HepG2 (cell line): ENCODE results near the gene ZNF771. TPM values are rescaled to one million over a fixed set of nuclear protein-coding genes. Genes with fewer than 3 reads are reported as not detected.

Experiments used
- AHDC1 ChIP-seq: sonication (generic); formaldehyde crosslinking; IDR thresholded peaks from 2 replicates; pipeline ENCODE4 v1.5.1; 2020; ENCODE audit warnings: mild to moderate bottlenecking, missing genetic modification reagents, borderline replicate concordance
- ATF2 ChIP-seq: sonication (generic); formaldehyde crosslinking; IDR thresholded peaks from 2 replicates; pipeline ENCODE4 v1.4.0; 2020; ENCODE audit warnings: missing genetic modification reagents
- CENPBD1 ChIP-seq: sonication (generic); formaldehyde crosslinking; IDR thresholded peaks from 2 replicates; pipeline ENCODE4 v1.8.0; 2022; ENCODE audit warnings: missing genetic modification reagents, low read depth, mild to moderate bottlenecking, borderline replicate concordance
- FOXJ3 ChIP-seq: sonication (generic); formaldehyde crosslinking; IDR thresholded peaks from 2 replicates; pipeline ENCODE4 v1.4.0; 2020; ENCODE audit warnings: missing genetic modification reagents, mild to moderate bottlenecking, borderline replicate concordance
- KLF12 ChIP-seq: sonication (generic); formaldehyde crosslinking; IDR thresholded peaks from 2 replicates; pipeline ENCODE4 v1.4.0; 2020; ENCODE audit warnings: missing genetic modification reagents, borderline replicate concordance
- MAFF ChIP-seq: IDR thresholded peaks from 2 replicates; pipeline ENCODE4 v1.6.1; 2011; ENCODE audit warnings: low read depth, low read length, improper control_type of control experiment
- MIER3 ChIP-seq: IDR thresholded peaks from 2 replicates; pipeline ENCODE4 v1.6.1; 2016; ENCODE audit warnings: missing compliant biosample characterization, borderline replicate concordance
- MIXL1 ChIP-seq: IDR thresholded peaks from 2 replicates; pipeline ENCODE4 v1.6.1; 2016
- NR3C1 ChIP-seq: sonication (generic); formaldehyde crosslinking; IDR thresholded peaks from 2 replicates; pipeline ENCODE4 v1.4.0; 2020; ENCODE audit warnings: missing genetic modification reagents
- PAWR ChIP-seq: sonication (generic); formaldehyde crosslinking; IDR thresholded peaks from 2 replicates; pipeline ENCODE4 v1.4.0; 2020; ENCODE audit warnings: missing genetic modification reagents, mild to moderate bottlenecking, borderline replicate concordance
- SETDB1 ChIP-seq: sonication (generic); formaldehyde crosslinking; IDR thresholded peaks from 2 replicates; pipeline ENCODE4 v1.5.1; 2020; ENCODE audit warnings: missing genetic modification reagents, mild to moderate bottlenecking, borderline replicate concordance
- SP5 ChIP-seq: IDR thresholded peaks from 2 replicates; pipeline ENCODE4 v1.6.1; 2016; ENCODE audit warnings: low read depth, borderline replicate concordance
- STAT5B ChIP-seq: sonication (generic); formaldehyde crosslinking; IDR thresholded peaks from 2 replicates; pipeline ENCODE4 v1.4.0; 2020; ENCODE audit warnings: missing genetic modification reagents
- YEATS2 ChIP-seq: sonication (generic); formaldehyde crosslinking; IDR thresholded peaks from 2 replicates; pipeline ENCODE4 v1.4.0; 2020; ENCODE audit warnings: missing genetic modification reagents, borderline replicate concordance
- YEATS4 ChIP-seq: sonication (generic); formaldehyde crosslinking; IDR thresholded peaks from 2 replicates; pipeline ENCODE4 v1.4.0; 2020; ENCODE audit warnings: missing genetic modification reagents, borderline replicate concordance
- YY1 ChIP-seq: IDR thresholded peaks from 2 replicates; pipeline ENCODE4 v1.6.1; 2011; ENCODE audit warnings: low read length, low read depth, moderate library complexity, mild to moderate bottlenecking; ENCODE audit not compliant: insufficient read depth, insufficient replicate concordance
- ZNF24 ChIP-seq: fragments of 450-650 bp; IDR thresholded peaks from 2 replicates; pipeline ENCODE4 v1.6.1; 2017; ENCODE audit warnings: antibody characterized with exemption, mild to moderate bottlenecking
- ZNF580 ChIP-seq: IDR thresholded peaks from 2 replicates; pipeline ENCODE4 v1.6.1; 2016; ENCODE audit warnings: low read depth, borderline replicate concordance
- ZNF639 ChIP-seq: conservative IDR thresholded peaks from 2 replicates; pipeline ENCODE4 v1.6.1; 2018; ENCODE audit warnings: missing genetic modification reagents
- ZNF747 ChIP-seq: sonication (generic); formaldehyde crosslinking; IDR thresholded peaks from 2 replicates; pipeline ENCODE4 v1.8.1; 2023; ENCODE audit warnings: missing genetic modification reagents, mild to moderate bottlenecking, borderline replicate concordance
- polyA plus RNA-seq, 8 experiments: library from polyadenylated mRNA; depleted of rRNA in 3 of 8; stranded (reverse) in 7 of 8; unstranded in 1 of 8; fragments of >200 nt; fragmentation: Illumina TruSeq in 4 of 8; extraction: Trizol in 4 of 8; gene quantifications; 2 replicates each; pipeline versions ENCODE4 v1.2.1 to v1.2.3, GENCODE V29; 2011 to 2016; ENCODE audit warnings: low read depth in 4 of 8, missing spikeins in 1 of 8, mixed read lengths in 1 of 8; ENCODE audit not compliant: insufficient read depth in 1 of 8
- total RNA-seq, 5 experiments: library from RNA; depleted of rRNA; stranded (reverse); fragments of >200 nt; fragmentation: Illumina TruSeq; extraction: Trizol; gene quantifications; 2 replicates each; pipeline ENCODE4 v1.2.3, GENCODE V29; 2016; ENCODE audit warnings: low read depth in 1 of 5

The ZNF771 gene
- total and polyA plus RNA-seq, 2 of the 13 experiments (the other 11 are each of a cell fraction or from before 2014, with no cell fraction given) = 5.0 to 11.8 TPM

- TF ChIP-seq SP5 (CRISPR knock-in tag) = 0 out of 2 replicates have a peak, but pooled peaks have one; percentile 26
- TF ChIP-seq ZNF580 = no peak; the same call in 1 of the 2 replicates
- no peak for TF ChIP-seq MAFF
- TF ChIP-seq KLF12 (CRISPR knock-in tag) = no peak
- no peak for TF ChIP-seq ZNF24
- 0 out of 2 replicates have a peak, but pooled peaks have one; percentile 36 for TF ChIP-seq ZNF639
- TF ChIP-seq YEATS4 (CRISPR knock-in tag) = no peak; the same call in 1 of the 2 replicates
- no peak for TF ChIP-seq YEATS2 (CRISPR knock-in tag)
- no peak for TF ChIP-seq MIER3 (CRISPR knock-in tag)
- no peak; the same call in 1 of the 2 replicates for TF ChIP-seq ATF2 (CRISPR knock-in tag)
- TF ChIP-seq STAT5B = no peak
- no peak for TF ChIP-seq FOXJ3 (CRISPR knock-in tag)
- no peak for TF ChIP-seq PAWR
- peak; percentile 44 for TF ChIP-seq YY1
- TF ChIP-seq SETDB1 (CRISPR knock-in tag) = no peak
- TF ChIP-seq NR3C1 (CRISPR knock-in tag) = no peak
- TF ChIP-seq MIXL1 (CRISPR knock-in tag) = peak; percentile 39; the same call in 1 of the 2 replicates
- peak; percentile 54; the same call in 1 of the 2 replicates for TF ChIP-seq ZNF747 (CRISPR knock-in tag)
- TF ChIP-seq CENPBD1 (CRISPR knock-in tag) = no peak
- TF ChIP-seq AHDC1 (CRISPR knock-in tag) = no peak
Measured at GRCh38 chr16:30458561-30459394, 51.4 kb downstream of the ZNF771 start (continued).
